Testis (tissue), 2 donors: ENCODE results near the gene PTPRS.

Experiments used
- CTCF ChIP-seq, 3 experiments: fragments of 450-650 bp in 2 of 3; fragments of 200-600 bp in 1 of 3; sonication (generic) in 1 of 3; IDR thresholded peaks; one replicate each; pipeline ENCODE4 v1.5.1; 2016 to 2019; ENCODE audit warnings: antibody characterized with exemption in 3 of 3, mild to moderate bottlenecking in 2 of 3, moderate library complexity in 1 of 3
- POLR2A ChIP-seq: fragments of 450-650 bp; IDR thresholded peaks from one replicate; pipeline ENCODE4 v1.6.1; 2017; ENCODE audit warnings: antibody characterized with exemption, mild to moderate bottlenecking, moderate library complexity

- TF ChIP-seq CTCF (IDR thresholded peaks at IDR 0.05) (no peak), POLR2A (no peak)
These were observed 519 bp downstream of the PTPRS start for GRCh38 chr19:5339950-5340636.
